DMS153 treated with DMSO at 0.1 percent for 48 hours (cell line): ENCODE measurements around the gene PLEKHH1.
"Not testable (repeated sequence)": the region's sequence is repeated elsewhere in the genome, so short reads cannot be mapped to it uniquely, and the experiment has no call there.

Experiments
- DNase-seq: peaks from one replicate; lab custom pipeline; 2025; ENCODE audit not compliant: unreplicated experiment; lab: John Stamatoyannopoulos, UW

PLEKHH1 gene

DNA sequence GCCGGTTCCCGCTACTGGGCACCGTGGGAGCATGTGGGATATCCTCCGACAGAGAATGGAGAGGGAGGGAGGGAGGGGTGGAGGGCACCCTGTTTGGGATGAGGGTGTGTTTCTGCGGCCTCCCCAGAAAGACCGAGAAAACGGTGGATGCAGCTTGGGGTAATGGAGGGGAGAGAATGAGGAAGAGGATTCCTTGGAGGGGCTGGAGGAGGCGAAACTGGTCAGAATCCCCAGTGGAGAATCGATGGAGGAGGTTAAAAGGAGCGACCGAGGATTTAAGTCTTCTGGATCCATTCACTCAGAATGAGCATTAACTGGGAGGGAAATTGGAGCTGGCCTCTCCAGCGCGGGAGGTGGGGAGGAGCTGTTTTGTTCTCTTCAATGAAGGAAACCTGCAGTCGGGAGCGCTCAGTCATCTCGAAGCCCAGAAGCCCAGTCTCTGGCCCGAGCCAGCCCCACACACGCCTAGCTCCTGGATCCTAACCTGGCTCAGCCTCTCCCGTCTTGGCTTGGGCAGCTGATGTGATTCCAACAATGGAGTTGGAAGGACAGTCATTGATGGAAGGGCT, 87.2 kb downstream of the PLEKHH1 start:
- DNase-seq: peak; percentile 43

- peak; percentile 77 for DNase-seq
Observed at GRCh38 chr14:67622675-67623074, 89.6 kb downstream of the PLEKHH1 start.

DNA sequence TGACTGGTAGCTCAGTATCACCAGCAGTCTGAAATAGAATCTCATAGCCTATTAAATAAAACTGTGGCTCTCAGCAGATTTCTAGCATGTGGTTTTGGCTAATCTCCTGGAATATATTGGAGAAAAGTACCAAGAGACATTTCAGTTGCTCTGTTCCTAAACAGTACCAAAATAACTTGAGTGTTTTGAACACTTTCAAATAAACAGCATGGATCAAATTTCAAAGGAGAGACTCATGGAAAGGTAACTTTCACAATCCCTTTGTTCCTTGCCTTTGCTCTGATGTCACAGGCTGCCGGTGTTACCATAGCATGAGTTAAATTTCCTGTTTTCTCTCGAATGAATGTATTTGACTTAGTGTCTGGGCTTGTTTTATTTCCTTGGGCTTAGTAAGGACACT, 90.0 kb downstream of the PLEKHH1 start:
- DNase-seq: peak; percentile 53

GRCh38 chr14:67626131-67626530, 93.0 kb downstream of the PLEKHH1 start:
- DNase-seq: not testable (repeated sequence)

DNA sequence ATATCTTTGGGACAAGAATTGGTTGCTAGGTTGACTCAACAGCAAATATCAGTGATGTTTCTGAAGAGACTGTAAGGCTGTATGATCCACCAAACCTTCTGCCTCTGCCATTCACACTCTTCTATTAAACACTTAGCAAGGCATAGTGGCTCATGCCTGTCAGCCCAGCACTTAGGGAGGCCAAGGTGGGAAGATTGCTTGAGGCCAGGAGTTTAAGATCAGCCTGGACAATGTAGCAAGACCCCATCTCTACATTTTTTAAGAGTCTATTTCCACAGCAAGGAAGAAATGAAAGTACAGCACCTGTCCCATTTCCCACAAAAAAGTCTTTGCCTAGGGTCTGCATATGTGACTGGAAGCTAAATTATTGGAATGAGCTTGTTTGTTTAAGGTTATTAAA, 94.4 kb downstream of the PLEKHH1 start:
- no peak for DNase-seq

- no peak for DNase-seq
Observed at GRCh38 chr14:67630186-67630585, 97.1 kb downstream of the PLEKHH1 start.

GRCh38 chr14:67630938-67631337, 97.8 kb downstream of the PLEKHH1 start:
- DNase-seq: no peak

GRCh38 chr14:67633451-67634147, 100.5 kb downstream of the PLEKHH1 start:
- no peak for DNase-seq

GRCh38 chr14:67636361-67636919, 103.3 kb downstream of the PLEKHH1 start:
- peak; percentile 32 for DNase-seq

DNA sequence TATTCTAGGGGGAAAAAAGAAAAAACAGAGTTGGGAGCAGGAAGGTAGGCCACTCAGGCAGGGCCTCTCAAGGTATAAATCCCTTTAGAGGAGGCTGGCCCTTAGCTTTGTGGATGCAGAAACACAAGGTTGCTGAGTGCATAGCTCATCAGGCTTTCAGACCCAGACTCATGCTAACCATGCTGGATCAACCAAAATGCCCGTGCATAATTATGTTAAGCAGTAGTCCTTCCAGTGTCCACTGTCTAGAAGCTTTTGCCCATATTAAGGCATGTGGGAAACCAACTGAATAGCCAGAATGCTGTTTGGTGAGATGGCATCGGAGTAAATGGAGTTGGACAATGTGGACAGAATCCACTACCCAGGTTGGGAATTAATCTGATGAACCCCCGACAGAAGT, 105.6 kb downstream of the PLEKHH1 start:
- DNase-seq: no peak
